HG03520 (cell line): Measurements from ENCODE around the gene POLR1G.
"Not testable (repeated sequence)": the region's sequence is repeated elsewhere in the genome, so short reads cannot be mapped to it uniquely, and the experiment has no call there.

Source experiments
- ATAC-seq: cut with Tn5 transposase; IDR thresholded peaks from one replicate; pipeline ENCODE4 v1.9.1; 2021; ENCODE audit warnings: mild to moderate bottlenecking, moderate library complexity; ENCODE audit not compliant: unreplicated experiment

POLR1G gene

DNA sequence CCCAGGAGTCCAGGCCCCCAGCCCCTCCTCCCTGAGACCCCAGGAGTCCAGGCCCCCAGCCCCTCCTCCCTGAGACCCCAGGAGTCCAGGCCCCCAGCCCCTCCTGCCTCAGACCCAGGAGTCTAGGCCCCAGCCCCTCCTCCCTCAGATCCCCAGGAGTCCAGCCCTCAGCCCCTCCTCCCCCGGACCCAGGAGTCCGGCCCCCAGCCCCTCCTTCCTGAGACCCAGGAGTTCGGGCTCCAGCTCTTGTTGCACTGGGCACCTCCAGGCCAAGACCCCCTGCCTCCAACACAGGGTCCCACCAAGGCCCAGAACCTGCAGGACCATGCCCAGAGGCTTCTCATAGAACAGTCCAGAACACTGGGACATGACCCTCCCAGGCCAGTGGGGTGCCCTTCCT lies 13.5 kb downstream of the POLR1G start:
- no peak for ATAC-seq

DNA sequence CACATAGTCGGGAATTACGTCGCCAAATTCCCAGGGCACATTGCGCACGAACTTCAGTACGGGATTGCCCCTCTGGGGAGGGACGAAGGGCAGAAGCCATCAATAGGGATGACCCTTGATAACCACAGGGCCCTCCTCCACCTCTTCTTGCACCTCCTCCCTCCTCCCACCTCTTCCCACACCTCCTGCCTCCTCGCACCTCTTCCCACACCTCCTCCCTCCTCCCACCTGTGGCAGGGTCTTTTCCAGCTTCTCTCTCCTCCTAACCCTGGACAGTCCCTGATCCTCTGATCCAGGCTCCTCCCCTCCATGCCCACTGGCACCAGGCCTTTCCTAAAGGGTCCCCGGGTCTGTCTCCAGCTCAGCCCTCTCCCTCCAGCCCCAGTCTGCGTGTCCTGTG lies 13.9 kb downstream of the POLR1G start:
- no peak for ATAC-seq

DNA sequence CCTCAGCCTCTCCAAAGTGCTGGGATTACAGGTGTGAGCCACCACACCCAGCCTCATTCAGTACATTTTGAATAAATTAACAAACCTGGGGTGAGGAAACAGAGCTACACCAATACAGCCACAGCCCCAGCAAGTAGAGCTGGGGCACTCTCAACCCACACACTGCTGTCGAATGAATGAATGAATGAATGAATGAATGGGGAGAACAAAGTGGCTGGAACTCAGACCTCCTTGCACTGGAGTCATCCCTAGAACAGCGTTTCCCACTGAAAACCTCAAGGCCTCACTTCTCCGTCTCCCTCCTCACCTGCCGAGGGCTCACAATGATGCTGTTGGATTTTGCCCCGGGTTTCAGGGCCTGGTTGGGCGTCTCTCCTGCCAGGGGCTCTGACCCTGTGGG lies 14.4 kb downstream of the POLR1G start:
- ATAC-seq: no peak

DNA sequence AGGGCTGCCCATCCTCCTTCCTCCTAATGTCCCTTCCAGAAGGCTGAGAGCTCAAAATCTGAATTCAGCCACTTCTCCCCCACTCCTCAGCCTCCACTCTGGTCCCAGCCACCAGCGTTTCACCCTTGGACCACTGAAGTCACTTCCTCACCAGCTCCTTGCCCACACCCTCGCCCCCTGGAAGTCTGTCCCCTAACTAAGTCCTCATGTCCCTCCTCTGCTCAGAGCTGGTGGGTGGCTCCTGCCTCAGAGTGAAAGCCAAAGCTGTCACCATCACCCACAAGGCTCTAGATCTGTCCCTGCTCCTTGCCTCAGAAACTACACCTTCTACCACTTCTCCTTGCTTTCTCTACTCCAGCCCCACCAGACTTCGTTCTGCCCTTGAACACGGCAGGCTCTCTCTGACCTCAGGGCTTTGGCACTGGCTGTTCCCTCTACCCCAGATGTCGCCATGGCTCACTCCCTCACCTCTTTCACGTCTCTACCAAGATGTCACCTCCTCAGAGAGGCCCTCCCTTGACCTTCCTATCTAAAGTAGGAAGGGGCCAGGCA lies 15.6 kb downstream of the POLR1G start:
- no peak for ATAC-seq

DNA sequence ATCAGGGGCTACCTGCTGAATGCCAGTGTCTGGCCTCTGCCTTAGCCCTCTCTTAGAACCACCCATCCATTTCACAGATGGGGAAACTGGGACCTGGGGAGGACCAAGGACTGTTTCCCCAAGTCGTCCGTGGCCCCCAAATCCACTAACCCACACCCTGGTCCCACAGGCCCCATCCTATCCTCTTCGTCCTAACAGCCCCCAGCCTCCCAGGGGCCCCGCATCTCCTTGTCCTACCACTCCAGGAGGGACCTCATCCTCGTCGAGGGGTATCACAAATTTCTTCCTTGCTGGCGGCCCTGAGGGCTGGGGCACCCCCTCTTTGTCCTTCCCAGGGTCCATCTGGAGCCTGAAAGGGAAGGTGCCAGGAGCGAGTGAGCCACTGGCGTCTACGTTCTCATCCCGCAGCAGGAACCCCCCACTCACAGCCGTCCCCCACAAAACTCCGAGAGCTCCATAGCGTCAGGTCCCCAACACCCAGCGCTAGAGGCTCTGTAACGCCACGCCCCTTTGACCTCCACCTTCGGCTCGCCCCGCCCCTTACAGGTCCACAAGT lies 16.7 kb downstream of the POLR1G start:
- no peak for ATAC-seq

DNA sequence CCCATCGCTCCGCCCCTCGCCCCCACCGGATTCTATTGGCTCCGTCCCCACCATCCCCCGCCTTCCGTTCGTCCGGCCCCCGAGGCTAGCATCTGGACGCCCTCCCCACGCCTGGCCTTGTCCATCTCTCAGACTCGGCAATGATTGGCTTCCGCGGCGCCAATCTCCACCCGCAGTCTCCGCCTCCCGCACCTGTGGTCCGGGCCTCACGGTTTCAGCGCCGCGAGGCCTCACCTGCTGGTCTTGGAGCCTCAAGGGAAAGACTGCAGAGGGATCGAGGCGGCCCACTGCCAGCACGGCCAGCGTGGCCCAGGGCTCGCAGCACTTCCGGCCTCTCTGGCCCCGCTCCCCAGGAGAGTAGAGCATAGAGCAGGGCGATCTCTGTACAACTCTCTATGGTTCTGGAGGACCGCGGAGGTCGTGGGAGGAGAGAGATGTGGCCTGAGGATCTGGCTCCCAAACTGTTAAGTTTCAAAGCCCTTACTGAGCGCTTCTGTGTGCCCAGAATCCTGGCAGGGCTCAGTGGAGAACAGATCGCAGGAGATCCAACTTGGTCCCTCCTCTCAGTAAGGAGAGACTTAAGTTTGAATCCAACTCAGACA lies 17.2 kb downstream of the POLR1G start, which contains the start of gene ERCC1:
Gene ERCC1, minus strand, starts transcription at position 329 of the 602 bp plus-strand sequence. CDS start 543 bp downstream, outside the sequence.
- peak; percentile 59 for ATAC-seq

DNA sequence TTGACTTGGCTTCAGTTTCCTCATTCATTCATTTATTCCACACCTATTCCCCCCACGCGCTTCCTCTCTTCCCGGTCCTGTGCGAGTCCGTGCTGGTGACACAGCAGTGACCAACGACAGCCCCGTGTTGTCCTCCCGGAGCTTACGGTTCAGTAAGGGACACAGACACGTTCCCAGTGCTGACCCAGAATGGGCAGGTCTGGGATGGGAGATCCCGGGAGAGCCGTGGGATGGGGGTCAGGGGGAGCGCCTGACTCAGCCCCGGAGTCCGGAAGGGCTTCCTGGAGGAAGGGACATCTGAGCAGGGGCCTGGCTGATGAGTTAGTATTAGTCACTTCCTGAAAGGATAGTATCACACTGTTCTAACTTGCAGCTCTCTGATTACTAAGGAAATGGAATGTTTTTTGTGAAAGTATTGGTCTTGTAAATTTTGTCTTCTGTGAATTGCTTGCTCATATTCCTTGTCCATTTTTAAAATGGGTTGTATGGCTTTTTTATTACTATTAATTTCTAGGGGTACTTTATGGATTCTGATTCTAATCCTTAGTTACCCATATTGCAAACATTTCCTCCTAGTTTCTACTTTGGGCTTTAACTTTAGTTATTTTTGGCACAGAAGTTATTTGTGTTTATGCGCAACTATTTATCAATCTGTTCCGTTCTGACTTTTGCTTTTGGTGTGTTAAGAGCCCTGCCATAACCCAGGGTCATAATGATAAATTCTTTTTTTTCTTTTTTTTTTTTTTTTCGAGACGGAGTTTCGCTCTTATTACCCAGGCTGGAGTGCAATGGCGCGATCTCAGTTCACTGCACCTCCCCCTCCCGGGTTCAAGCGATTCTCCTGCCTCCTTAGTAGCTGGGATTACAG lies 18.0 kb downstream of the POLR1G start:
- ATAC-seq: no peak

DNA sequence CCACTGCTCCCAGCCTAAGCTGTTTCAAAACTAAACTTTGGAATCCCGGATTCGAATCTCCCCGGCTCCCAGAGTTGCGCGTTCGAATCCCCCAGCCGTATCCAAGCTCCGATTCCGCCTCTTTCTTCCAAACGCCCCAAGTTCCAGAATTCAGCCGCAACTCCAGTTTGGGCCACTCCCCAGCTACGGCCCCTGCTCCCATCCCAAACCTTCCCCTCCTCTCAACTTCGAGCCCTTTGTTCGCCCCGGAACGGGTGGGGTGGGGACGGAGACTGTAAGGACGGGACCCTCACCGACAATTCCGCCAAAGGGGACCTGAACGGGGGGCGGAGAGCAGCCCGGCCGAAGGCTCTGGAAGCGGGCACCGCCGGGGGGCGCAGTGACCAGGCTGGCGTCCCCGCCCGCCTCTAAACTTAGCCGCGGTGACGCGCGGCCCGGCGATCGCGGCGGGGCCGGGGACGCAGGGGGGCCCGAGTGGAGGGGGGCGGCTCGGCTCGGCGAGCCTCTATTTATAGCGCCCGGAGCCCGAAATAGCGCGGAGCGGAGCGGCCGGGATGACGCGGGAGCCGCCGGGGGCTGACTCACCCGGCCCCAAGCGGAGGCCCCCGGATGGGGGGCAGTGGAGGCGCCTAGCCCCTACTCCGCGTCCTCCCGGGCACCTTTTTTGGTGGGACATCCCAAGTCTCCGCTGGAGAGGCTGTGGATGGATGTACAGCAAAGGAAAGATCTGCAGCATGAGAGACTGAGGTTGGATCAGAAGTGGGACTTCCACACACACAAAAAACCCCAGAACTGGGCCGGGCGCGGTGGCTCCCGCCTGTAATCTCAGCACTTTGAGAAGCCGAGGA lies 22.2 kb downstream of the POLR1G start:
- ATAC-seq: no peak

DNA sequence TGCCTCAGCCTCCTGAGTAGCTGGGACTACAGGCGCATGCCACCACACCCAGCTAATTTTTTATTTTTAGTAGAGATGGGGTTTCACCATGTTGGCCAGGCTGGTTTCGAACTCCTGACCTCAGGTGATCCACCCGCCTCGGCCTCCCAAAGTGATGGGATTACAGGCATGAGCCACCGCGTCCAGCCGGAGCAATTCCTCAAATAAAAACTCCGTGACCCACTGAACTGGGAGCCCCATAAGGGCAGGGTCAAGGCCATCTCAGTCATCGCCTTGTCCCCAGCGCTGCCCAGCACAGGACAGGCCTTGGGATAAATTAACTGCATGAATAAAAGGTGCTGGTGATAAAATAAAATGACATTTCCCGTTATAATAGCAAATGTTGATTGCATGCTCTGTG lies 23.5 kb downstream of the POLR1G start:
- not testable (repeated sequence) for ATAC-seq

DNA sequence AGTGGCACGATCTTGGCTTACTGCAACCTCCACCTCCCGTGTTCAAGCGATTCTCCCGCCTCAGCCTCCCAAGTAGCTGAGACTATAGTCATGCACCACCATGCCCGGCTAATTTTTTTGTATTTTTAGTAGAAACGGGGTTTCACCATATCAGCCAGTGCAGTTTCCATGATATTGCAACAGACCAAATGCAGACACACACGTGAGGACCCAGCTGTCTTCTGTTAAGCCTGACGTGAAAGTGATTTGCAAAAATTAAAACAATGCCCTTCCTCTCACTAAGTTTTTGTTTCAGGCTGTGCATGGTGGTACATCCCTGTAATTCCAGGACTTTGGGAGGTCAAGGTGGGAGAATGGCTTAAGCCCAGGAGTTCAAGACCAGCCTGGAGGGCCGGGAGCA lies 24.6 kb downstream of the POLR1G start:
- ATAC-seq: not testable (repeated sequence)

DNA sequence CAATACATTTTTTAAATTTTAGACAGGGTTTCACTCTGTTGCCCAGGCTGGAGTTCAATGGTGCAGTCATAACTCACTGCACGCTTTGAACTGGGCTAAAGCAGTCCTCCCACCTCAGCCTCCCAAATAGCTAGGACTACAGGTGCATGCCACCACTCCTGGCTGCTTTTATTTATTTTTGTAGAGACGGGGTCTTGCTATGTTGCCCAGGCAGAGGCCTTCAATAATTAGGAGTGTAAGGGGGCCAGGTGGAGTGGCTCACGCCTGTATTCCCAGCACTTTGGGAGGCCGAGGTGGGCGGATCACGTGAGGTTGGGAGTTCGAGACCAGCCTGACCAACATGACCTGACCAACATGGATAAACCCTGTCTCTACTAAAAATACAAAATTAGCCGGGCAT lies 26.1 kb downstream of the POLR1G start:
- not testable (repeated sequence) for ATAC-seq

DNA sequence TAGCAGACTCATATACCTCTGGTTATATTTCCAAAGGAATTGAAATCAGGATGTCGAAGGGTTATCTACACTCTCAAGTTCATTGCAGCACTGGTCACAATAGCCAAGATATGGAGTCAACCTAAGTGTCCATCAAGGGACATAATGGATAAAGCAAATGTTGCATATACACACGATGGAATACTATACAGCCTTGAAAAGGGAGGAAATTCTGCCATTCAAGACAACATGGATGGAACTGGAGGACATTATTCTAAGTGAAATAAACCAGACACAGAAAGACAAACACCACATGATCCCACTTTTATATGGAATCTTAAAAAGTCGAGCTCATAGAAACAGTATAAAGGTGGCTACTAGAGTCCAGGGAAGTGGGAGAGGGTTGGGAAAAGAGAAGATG lies 30.9 kb downstream of the POLR1G start:
- ATAC-seq: no peak

DNA sequence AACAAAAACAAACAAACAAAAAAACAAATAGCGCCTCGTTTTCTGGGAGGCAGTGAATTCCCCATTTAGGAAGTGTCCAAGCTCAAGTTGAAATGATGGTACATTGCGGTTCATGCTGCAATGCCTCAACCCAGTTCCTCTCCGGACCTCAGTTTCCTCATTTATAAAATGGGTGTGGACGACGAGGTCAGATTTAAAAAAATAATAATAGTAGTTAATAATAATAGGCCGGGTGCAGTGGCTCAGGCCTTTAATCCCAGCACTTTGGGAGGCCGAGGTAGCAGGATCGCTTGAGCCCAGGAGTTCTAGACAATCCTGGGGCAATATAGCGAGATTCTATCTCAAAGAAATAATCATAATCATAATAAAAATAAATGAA lies 32.7 kb downstream of the POLR1G start:
- no peak for ATAC-seq

DNA sequence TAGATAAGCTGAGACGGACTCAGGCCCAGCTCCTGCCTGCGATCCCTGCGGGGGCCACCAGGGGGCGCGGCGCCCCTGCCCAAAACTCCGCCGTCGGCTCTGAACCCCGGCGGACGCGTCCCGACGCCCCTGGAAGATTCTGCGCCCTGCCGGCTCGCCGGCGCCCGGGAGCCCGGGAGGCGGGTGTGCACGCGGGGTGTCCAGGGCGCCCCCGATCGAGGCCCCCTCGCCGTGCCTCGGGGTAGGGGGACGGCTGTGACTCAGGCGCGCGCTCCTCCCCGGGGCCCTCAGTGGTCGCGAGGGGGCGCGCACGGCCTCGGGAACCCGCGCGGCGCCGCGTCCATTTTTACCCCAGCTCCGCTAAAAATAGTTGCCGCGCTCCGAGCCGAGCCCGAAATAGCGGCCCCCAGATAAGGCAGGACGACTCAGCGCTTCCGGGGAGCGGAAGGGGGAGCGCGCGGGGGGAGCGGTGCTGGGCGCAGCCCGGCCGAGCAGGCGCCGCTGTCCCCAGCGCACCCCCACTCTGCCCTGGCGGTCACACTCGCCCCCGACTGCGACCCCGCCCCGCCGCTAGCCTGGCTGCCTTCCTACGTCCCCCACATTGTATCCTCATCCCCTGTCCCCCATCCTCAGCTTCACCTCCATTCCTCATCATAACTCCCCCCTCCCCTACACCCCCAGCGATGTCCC lies 33.3 kb downstream of the POLR1G start:
- peak; percentile 51 for ATAC-seq

DNA sequence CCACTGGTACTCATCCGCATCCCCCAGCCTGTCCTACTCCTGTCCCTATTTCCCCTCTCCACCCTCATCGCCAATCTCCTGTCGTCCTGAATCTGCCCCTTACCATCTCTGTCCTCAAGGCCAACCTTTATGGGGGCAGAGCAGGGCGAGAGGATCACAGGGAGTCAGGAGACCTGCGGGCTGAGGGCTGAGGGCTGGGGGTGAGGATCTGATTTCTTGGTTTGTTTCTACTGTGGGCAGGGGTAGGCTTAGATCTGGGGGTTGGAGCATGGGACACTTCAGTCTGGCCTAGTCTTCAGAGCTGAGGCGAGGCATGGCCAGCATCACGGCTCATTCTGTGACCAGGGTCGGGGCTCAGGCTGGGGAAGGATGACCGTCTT lies 33.8 kb downstream of the POLR1G start:
- ATAC-seq: no peak

DNA sequence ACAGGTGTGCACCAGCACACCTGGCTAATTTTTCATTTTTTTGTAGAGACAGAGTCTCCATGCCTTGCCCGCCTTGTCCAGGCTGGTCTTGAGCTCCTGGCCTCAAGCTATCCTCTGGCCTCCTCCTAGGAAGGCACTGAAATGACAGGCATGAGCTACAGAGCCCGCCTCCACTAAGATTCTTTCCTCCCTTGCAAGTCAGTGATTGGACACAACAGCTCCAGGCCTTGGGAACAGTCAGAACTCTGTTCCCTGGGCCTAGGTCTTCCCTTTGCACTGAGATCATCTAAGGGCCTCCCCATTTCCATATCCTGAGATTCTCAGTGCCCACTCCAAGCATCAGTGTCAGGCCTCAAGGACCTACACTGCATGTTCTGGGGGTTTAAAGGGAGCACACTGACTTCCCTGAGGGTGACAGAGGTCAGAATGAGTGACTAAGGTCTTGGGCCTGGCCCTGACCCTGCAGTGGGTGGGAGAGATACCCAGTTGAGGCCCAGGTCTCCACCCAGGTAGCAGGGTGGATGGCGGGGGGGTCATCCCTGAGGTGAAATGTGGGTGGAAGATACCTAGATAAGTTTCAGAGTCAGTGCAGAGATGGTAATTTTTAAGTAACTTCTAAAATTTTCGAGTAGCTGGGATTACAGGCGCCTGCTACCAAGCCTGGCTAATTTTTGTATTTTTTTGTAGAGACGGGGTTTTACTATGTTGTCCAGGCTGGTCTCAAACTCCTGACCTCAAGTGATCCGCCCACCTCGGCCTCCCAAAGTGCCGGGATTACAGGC lies 34.6 kb downstream of the POLR1G start:
- no peak for ATAC-seq

DNA sequence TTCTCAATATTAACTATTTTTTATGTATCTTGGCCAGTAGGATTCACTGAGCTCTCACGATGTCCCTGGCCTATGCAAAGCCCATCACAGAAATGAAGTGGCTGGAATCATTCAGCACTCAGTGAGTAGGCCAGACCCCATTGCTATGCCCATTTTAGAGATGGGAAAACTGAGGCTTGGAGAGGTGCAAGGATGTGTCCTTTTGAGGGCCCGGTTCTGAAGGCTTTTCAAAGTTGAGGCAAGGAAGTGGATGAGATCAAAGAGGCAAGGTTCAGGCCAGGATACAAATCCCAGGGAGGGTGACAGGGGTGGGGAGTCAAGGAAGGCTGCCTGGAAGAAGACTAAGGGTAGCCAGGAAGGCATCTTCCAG lies 35.9 kb downstream of the POLR1G start:
- ATAC-seq: no peak

DNA sequence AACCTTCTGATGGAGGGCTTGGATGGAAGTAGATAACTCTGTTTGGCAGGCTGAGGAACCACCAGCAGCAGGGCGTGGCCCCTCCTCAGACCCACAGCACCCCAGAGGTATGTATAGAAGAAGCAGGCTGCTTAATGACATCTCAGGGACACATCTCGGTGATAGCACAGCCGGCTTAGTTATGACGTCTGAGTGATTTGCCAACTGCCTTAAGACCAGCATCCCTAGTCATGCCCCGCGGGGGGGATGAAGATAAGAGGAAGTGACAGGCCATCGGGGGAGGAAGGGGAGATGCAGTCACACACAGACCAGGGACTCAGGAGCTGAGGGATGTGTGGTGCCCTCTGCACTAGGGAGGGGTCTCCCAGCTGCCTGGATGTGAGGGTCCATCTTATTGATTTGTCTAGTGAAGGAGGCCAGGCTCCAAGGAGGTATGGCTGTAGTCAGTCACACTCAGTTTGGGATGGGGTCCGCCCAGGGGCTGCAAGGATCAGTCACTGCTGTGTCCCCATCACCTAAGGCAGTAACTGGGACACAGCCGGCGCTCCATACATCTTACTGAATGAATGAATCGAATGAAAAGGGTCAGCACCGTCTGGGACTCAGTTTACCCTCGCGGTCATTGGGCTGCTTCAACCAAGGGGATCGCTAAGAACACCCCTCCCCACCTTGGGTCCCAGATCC lies 36.5 kb downstream of the POLR1G start:
- no peak for ATAC-seq
